Right lobe of liver (tissue), 6 donors: Measurements from ENCODE around the gene TNRC6C. TPM values are rescaled to one million over a fixed set of nuclear protein-coding genes. Genes with fewer than 3 reads are reported as not detected.
A peak's percentile ranks its signal among the peaks of the same experiment; 100 is the strongest.

ENCODE experiments used
- ATAC-seq, 4 donors: fragments of 200-7000 bp; cut with Tn5 transposase; one replicate each; pipeline ENCODE4 v1.9.1; 2020; ENCODE audit warnings: mild to moderate bottlenecking in 4 of 4, moderate library complexity in 4 of 4
- DNase-seq, 3 donors: peaks; one replicate each; pipeline ENCODE4 v3.0.0-alpha.2; 2020
- H3K27ac ChIP-seq, 3 donors: fragments of 200-600 bp; one replicate each; pipeline ENCODE4 v1.8.0; 2022
- H3K27me3 ChIP-seq, 2 donors: fragments of 200-600 bp; one replicate each; pipeline ENCODE4 v1.8.0; 2022
- H3K36me3 ChIP-seq, 4 donors: fragments of 200-600 bp; sonication (generic) in 1 of 4; one replicate each; pipeline versions ENCODE4 v1.5.1 to v1.8.0; 2017 to 2022; ENCODE audit warnings: control low read depth in 1 of 4
- H3K4me1 ChIP-seq, 4 donors: fragments of 200-600 bp; sonication (generic) in 1 of 4; one replicate each; pipeline versions ENCODE4 v1.5.1 to v1.8.0; 2017 to 2022; ENCODE audit warnings: control low read depth in 1 of 4
- H3K4me3 ChIP-seq, 3 donors: fragments of 200-600 bp; one replicate each; pipeline ENCODE4 v1.8.0; 2022
- H3K9me3 ChIP-seq, 4 donors: fragments of 200-600 bp; sonication (generic) in 1 of 4; one replicate each; pipeline versions ENCODE4 v1.5.1 to v1.8.0; 2017 to 2022; ENCODE audit warnings: control low read depth in 1 of 4
- CTCF ChIP-seq, 4 donors: fragments of 200-600 bp in 3 of 4; fragments of 450-650 bp in 1 of 4; IDR thresholded peaks; one replicate each; pipeline versions ENCODE4 v1.5.1 to v1.8.0; 2016 to 2022; ENCODE audit warnings: antibody characterized with exemption in 4 of 4, mild to moderate bottlenecking in 2 of 4
- POLR2A ChIP-seq: fragments of 450-650 bp; IDR thresholded peaks from one replicate; pipeline ENCODE4 v1.6.1; 2017; ENCODE audit warnings: antibody characterized with exemption, mild to moderate bottlenecking
- WGBS: methylation state at CpG from one replicate; pipeline ENCODE4 v1.1.6; 2018; ENCODE audit warnings: low coverage, low lambda C conversion rate; ENCODE audit not compliant: insufficient coverage; ENCODE audit errors: missing lambda C conversion rate; 5-methylcytosine and 5-hydroxymethylcytosine counted together
- intact Hi-C, 2 donors: fragments of 100-400 bp; cut with DNase I; formaldehyde crosslinking; loops; one replicate each; pipeline versions ENCODE4 v1.11.2 to v1.14.1; 2022
- total RNA-seq, 6 experiments: library from RNA; depleted of rRNA in 2 of 6; stranded (reverse); fragments of >200 nt in 2 of 6; fragmentation: NEBNext Ultra II Directional in 3 of 6; extraction: Animal tissue kit (Norgen Biotek cat#: 25700) in 3 of 6; gene quantifications; one replicate each; pipeline versions ENCODE4 v1.1.0 to v1.2.4, GENCODE V29; 2016 to 2023
- donor health status: DM: no; HTN: yes; CAD: no.
- donor health status: DM: no; HTN: no; CAD: no.
- donor health status: DM: no; HTN: no; CAD: no.
- donor health status: DM: no; HTN: yes; CAD: no.
- donor health status: DM: no; HTN: yes; CAD: no.

Gene TNRC6C
- total RNA-seq, 6 experiments from 2014 or later = 1.9 to 10.6 (median 7.7) TPM

DNA sequence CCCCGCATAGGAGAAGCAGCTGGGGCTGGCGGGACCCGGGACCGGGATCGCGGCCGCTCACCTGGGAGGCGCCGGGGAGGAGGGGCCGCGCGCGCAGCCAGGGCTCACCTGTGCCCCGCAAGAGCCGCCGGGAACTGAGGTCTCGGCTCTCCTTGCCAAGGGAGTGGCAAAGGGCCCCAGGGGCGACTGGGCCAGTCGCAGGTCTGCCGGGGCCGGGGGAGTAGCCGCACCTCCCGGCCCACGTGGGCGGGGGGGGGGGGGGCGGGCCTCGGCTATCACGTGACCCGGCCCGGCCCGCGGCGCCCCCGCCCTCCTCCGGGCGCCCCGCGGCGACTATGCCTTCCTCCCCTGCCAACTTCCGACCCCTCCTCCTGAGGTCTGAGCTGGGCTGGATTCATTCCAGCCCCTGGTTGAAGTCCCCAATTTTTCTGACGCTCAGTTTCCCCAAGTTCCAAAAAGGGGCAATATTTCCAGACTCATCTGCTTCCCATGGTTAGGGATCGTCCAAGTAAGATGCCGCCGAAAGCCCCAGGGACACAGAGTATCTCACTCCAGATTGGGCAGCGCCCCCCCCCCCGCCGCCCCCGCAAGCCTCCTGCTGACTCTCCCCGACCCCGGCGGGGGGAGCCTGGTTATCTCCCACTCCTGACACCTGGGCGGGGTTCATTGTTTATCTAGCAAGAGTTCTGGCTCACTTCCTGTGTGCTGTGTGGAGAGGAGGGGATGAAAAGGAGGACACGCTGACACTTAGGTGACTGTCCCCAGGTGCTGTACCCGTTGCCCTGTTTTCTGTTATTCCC, 170.2 kb downstream of the TNRC6C start, which contains the start of gene TMC6:
Gene TMC6 (minus strand): TSS at position 205 of the 800 bp plus-strand sequence. CDS start 1,923 bp downstream, outside the sequence.
- intact Hi-C loops = no loop called here
- TF ChIP-seq CTCF (IDR thresholded peaks at IDR 0.05) = no peak
- peak; percentile 54 for TF ChIP-seq POLR2A
- WGBS = 3% methylated on average over 7 of the region's 54 CpGs
- Histone ChIP-seq H3K9me3 (no peaks in the 10 kb centered on the region), H3K27me3 (no peaks in the 10 kb centered on the region), H3K4me3 (peak within 1 kb of the TSS; percentile 58 to 76 (median 60)), H3K27ac (peak within 1 kb of the TSS; percentile 69 to 80 (median 77)), H3K36me3 (no peaks in the 10 kb centered on the region), H3K4me1 (peaks cover 0 to 25% (median 2%) of the 10 kb centered on the region in 4 donors)
- DNase-seq (peak in 1 of 3 donors; percentile 66), ATAC-seq (peak; percentile 11 to 39 (median 26))

DNA sequence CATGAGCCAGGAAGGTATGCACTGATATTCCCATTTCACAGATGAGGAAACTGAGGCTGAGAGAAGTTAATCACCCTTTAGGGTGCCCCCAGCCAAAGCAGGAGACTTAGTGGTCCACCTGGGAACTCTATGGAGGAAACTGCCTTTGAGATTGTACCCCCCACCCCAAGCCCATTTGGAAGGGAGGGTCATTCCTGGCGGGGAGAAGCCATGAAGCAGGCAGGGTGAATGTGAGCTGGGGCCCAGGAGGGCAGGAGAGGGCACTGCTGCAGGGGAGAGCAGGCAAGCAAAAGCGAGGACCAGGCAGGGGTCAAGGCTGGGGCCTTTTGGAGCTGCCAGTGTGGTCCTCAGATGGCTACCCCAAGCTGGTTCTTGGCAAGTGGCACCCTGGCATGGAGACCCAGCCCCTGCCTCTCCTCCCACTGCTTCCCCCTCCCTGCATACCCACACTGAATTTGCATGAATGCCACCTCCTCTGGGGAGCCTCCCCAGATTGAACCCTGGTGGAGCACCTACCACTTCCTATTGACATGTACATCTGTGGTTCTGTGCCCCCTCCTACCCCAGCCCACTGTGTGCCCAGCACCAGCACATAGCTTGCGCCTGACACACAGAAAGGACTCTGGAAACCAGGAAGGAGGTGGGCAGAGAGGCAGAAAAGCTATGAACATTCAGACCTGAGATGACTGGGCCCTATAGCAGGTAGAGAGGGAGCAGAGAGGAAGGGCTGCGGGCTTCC, 171.0 kb downstream of the TNRC6C start:
- Histone ChIP-seq H3K4me1 (peaks cover 0 to 25% (median 2%) of the 10 kb centered on the region in 4 donors), H3K27ac (peak overlapping the region in 1 of 3 donors; percentile 80), H3K4me3 (no peak overlapping the region), H3K36me3 (no peaks in the 10 kb centered on the region), H3K27me3 (no peaks in the 10 kb centered on the region), H3K9me3 (no peaks in the 10 kb centered on the region)
- peak in 2 of 3 donors; percentile 13 to 57 for DNase-seq
- intact Hi-C loops = no loop called here
- TF ChIP-seq POLR2A (no peak), CTCF (IDR thresholded peaks at IDR 0.05) (no peak)
- WGBS = 77% methylated on average over 2 of the region's 4 CpGs
- ATAC-seq = no peak

DNA sequence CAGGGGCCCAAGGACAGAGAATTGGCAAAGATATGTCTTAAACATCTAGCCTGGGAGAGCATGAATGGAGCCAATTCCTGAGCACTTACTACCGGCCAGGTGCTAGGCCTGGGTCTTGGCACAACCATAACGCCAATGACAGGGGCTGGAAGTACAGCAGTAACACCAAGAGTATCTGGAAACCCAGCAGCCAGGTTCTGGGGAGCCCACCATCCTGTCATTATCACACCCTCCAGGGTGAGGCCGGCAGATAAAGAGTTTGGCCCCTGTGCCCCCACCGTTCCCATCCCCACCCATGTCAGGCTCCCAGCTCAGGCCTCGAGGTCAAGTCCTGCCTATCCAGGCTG, 171.6 kb downstream of the TNRC6C start:
- H3K4me3 ChIP-seq = peak overlapping the region in 1 of 3 donors; percentile 40
- H3K27me3 ChIP-seq = no peaks in the 10 kb centered on the region
- 17% methylated on average over 1 of the region's 5 CpGs for WGBS
- peak overlapping the region in 1 of 3 donors; percentile 47 for H3K27ac ChIP-seq
- intact Hi-C loops = no loop called here
- no peak for TF ChIP-seq CTCF (IDR thresholded peaks at IDR 0.05)
- DNase-seq (no peak), ATAC-seq (no peak)
- no peaks in the 10 kb centered on the region for H3K9me3 ChIP-seq
- H3K36me3 ChIP-seq = no peaks in the 10 kb centered on the region
- H3K4me1 ChIP-seq = peaks cover 0 to 25% (median 2%) of the 10 kb centered on the region in 4 donors

DNA sequence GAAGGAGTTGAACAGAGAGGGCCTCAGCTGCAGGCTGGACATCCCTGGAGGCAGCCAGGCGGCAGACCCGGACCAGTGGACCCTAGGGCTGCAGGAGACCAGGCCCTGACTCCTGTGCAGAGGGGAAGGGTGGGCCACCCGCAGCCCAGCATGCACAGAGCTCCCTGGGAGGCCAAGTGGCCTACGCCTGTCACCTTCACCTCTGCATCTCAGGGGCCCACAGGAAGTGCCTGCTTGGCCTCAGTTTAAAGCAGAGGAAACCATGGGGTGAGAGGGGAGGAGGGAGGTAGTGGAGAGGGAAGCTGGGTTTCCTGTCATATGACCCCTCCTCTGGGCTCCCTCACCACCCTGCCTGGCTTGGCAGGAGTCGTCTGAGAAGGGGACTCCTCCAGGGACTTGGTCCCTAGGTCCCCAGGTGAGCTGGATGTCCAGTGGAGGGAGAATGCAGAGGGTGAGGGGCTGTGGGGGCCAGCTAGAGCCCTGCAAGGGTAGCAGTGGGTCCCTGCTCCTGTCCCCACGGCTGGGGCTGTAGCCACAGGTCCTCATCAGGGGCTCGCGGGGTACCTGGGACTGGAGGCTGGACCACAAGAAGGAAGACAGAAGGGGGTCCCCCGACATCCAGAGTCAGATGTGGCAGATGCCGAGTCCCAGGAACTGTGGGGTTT, 172.1 kb downstream of the TNRC6C start, which contains the start of gene TMC8:
Gene TMC8 (plus strand): TSS at position 335 of the 665 bp plus-strand sequence. CDS start 818 bp downstream, outside the sequence.
- intact Hi-C loops = no loop called here
- peak; percentile 25 to 38 (median 31) for ATAC-seq
- Histone ChIP-seq H3K27ac (peak within 1 kb of the TSS in 2 of 3 donors; percentile 47 to 51), H3K4me1 (peaks cover 0 to 20% (median 2%) of the 10 kb centered on the region in 4 donors), H3K9me3 (no peaks in the 10 kb centered on the region), H3K36me3 (no peaks in the 10 kb centered on the region), H3K4me3 (peak within 1 kb of the TSS; percentile 18 to 40 (median 23)), H3K27me3 (no peaks in the 10 kb centered on the region)
- TF ChIP-seq POLR2A (no peak), CTCF (IDR thresholded peaks at IDR 0.05) (no peak)
- WGBS = no CpG with 5 or more reads among the region's 10 CpGs
- DNase-seq = peak in 2 of 3 donors; percentile 44 to 65
